Measurements from ENCODE around the gene RPS6KA5. TPM values are rescaled to one million over a fixed set of nuclear protein-coding genes. Genes with fewer than 3 reads are reported as not detected.

The RPS6KA5 gene
- polyA plus RNA-seq, 2 of the 4 experiments (the other 2 are of a cell fraction): 2.2 to 4.1 TPM

DNA sequence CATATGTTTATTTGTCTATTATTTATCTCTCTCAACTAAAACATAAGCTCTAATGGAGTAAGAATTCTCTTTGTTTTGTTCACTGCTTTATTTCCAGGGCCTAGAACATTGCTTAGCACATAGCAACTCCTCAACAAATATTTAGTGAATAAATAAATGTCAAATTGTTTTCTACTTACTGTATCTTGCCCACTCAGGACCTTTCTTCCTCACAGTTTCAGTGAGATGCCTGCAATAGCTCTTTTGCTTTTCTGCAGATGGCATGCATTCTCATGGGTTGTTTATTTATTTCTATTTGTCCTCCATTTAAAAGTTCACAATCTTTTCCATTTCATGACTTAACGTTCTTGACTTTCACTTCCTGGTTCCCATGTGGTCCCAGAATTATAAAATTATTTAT is 149.3 kb downstream of the RPS6KA5 start:
- H3K4me3 ChIP-seq: no peak overlapping the region
- no peaks in the 10 kb centered on the region for H3K9me3 ChIP-seq
- ATAC-seq (no peak), FAIRE-seq (peak; percentile 18), DNase-seq (ENCODE audit: low read depth in 1 of 2, low spot score in 1 of 2) (peak in 1 of 2 experiments; percentile 1)
- 22% methylated on average over 1 of the region's 1 CpG for WGBS (ENCODE audit: missing lambda C conversion rate)
- ChIA-PET POLR2A (no interaction called here), CTCF (interaction anchor here (0.9 to 1.2 kb wide), 2 partner anchors 262 to 264 kb away, joined by 3 to 8 read pairs; no protein-coding TSS in a partner anchor)
- no peak overlapping the region for H3K27ac ChIP-seq
- TF ChIP-seq CHD4 (IDR thresholded peaks at IDR 0.05; ENCODE audit: borderline replicate concordance) (no peak), HOXA7 (CRISPR knock-in tag; IDR thresholded peaks at IDR 0.05) (no peak), MYC (IDR thresholded peaks at IDR 0.05; ENCODE audit: borderline replicate concordance, low read length) (no peak), POLR2A (IDR thresholded peaks at IDR 0.05; ENCODE audit: low read length) (no peak), ATOH8 (CRISPR knock-in tag; IDR thresholded peaks at IDR 0.05; ENCODE audit: low read depth) (no peak), EHMT2 (IDR thresholded peaks at IDR 0.05; ENCODE audit: low read depth) (no peak), POLR2AphosphoS2 (conservative IDR thresholded peaks at IDR 0.05; ENCODE audit: low read length) (no peak), ZFP36 (IDR thresholded peaks at IDR 0.05; ENCODE audit: borderline replicate concordance, partially characterized antibody) (no peak), KDM1A (IDR thresholded peaks at IDR 0.05; ENCODE audit: low read depth) (no peak), ESRRA (IDR thresholded peaks at IDR 0.05; ENCODE audit: borderline replicate concordance, low read length) (no peak), SMC3 (IDR thresholded peaks at IDR 0.05) (no peak), SREBF2 (IDR thresholded peaks at IDR 0.05) (no peak), E2F6 (IDR thresholded peaks at IDR 0.05; ENCODE audit: borderline replicate concordance, low read depth) (no peak), EHF (CRISPR knock-in tag; IDR thresholded peaks at IDR 0.05) (no peak)
- 0 out of 3 replicates have a peak, but pooled peaks cover 4% of the 10 kb centered on the region for H3K4me1 ChIP-seq
- no peak overlapping the region for H3K4me2 ChIP-seq

- DNase-seq (ENCODE audit: low read depth in 1 of 2, low spot score in 1 of 2): no peak
- Histone ChIP-seq H3K4me1 (0 out of 3 replicates have a peak, but pooled peaks cover 4% of the 10 kb centered on the region), H3K27ac (no peak overlapping the region), H3K4me3 (no peak overlapping the region), H3K9me3 (no peaks in the 10 kb centered on the region), H3K4me2 (no peak overlapping the region)
- FAIRE-seq: no peak
- TF ChIP-seq ESRRA (IDR thresholded peaks at IDR 0.05; ENCODE audit: borderline replicate concordance, low read length): no peak
- TF ChIP-seq ZNF302 (CRISPR knock-in tag; IDR thresholded peaks at IDR 0.05): no peak
- no peak for TF ChIP-seq TP53 (CRISPR knock-in tag; IDR thresholded peaks at IDR 0.05)
- no peak for TF ChIP-seq SREBF2 (IDR thresholded peaks at IDR 0.05)
- TF ChIP-seq POLR2A (IDR thresholded peaks at IDR 0.05; ENCODE audit: low read length): no peak
- TF ChIP-seq, protein P1, sequence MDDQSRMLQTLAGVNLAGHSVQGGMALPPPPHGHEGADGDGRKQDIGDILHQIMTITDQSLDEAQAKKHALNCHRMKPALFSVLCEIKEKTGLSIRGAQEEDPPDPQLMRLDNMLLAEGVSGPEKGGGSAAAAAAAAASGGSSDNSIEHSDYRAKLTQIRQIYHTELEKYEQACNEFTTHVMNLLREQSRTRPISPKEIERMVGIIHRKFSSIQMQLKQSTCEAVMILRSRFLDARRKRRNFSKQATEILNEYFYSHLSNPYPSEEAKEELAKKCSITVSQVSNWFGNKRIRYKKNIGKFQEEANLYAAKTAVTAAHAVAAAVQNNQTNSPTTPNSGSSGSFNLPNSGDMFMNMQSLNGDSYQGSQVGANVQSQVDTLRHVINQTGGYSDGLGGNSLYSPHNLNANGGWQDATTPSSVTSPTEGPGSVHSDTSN (IDR thresholded peaks at IDR 0.05): no peak
- no peak for TF ChIP-seq MYC (IDR thresholded peaks at IDR 0.05; ENCODE audit: borderline replicate concordance, low read length)
- no peak for TF ChIP-seq ZFP36 (IDR thresholded peaks at IDR 0.05; ENCODE audit: borderline replicate concordance, partially characterized antibody)
- no peak for TF ChIP-seq JUNB (IDR thresholded peaks at IDR 0.05)
- TF ChIP-seq HEYL (CRISPR knock-in tag; IDR thresholded peaks at IDR 0.05): no peak
- no peak for TF ChIP-seq KDM1A (IDR thresholded peaks at IDR 0.05; ENCODE audit: low read depth)
- TF ChIP-seq, protein P2, sequence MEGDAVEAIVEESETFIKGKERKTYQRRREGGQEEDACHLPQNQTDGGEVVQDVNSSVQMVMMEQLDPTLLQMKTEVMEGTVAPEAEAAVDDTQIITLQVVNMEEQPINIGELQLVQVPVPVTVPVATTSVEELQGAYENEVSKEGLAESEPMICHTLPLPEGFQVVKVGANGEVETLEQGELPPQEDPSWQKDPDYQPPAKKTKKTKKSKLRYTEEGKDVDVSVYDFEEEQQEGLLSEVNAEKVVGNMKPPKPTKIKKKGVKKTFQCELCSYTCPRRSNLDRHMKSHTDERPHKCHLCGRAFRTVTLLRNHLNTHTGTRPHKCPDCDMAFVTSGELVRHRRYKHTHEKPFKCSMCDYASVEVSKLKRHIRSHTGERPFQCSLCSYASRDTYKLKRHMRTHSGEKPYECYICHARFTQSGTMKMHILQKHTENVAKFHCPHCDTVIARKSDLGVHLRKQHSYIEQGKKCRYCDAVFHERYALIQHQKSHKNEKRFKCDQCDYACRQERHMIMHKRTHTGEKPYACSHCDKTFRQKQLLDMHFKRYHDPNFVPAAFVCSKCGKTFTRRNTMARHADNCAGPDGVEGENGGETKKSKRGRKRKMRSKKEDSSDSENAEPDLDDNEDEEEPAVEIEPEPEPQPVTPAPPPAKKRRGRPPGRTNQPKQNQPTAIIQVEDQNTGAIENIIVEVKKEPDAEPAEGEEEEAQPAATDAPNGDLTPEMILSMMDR (IDR thresholded peaks at IDR 0.05): no peak
- no peak for TF ChIP-seq ATOH8 (CRISPR knock-in tag; IDR thresholded peaks at IDR 0.05; ENCODE audit: low read depth)
- TF ChIP-seq HDAC2 (IDR thresholded peaks at IDR 0.05): no peak
- POLR2A ChIA-PET: no interaction called here
- ATAC-seq: no peak
- CTCF ChIA-PET: interaction anchor here (1.9 to 4.2 kb wide), 2 partner anchors 265 to 268 kb away, joined by 4 to 25 read pairs; no protein-coding TSS in a partner anchor
- WGBS (ENCODE audit: missing lambda C conversion rate): 64% methylated on average over 3 of the region's 3 CpGs
Observed at GRCh38 chr14:90907178-90907577, 153.3 kb downstream of the RPS6KA5 start.
